Measurements from ENCODE around the gene CD200R1.
"Not testable (repeated sequence)": the region's sequence is repeated elsewhere in the genome, so short reads cannot be mapped to it uniquely, and the experiment has no call there.

Gene CD200R1

DNA sequence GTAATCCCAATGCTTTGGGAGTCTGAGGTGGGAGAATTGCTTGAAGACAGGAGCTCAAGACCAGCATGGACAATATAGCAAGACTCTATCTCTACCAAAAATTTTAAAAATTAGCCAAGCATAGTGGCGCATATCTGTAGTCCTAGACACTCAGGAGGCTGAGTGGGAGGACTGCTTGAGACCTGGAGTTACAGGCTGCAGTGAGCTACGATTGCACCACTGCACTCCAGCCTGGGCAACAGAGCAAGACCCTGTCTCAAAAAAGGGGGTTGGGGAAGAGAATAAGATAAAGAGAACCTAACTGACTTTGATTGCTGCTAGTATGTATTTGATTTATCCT is 755 bp downstream of the CD200R1 start:
- DNase-seq (ENCODE audit: low spot score) = no peak

DNA sequence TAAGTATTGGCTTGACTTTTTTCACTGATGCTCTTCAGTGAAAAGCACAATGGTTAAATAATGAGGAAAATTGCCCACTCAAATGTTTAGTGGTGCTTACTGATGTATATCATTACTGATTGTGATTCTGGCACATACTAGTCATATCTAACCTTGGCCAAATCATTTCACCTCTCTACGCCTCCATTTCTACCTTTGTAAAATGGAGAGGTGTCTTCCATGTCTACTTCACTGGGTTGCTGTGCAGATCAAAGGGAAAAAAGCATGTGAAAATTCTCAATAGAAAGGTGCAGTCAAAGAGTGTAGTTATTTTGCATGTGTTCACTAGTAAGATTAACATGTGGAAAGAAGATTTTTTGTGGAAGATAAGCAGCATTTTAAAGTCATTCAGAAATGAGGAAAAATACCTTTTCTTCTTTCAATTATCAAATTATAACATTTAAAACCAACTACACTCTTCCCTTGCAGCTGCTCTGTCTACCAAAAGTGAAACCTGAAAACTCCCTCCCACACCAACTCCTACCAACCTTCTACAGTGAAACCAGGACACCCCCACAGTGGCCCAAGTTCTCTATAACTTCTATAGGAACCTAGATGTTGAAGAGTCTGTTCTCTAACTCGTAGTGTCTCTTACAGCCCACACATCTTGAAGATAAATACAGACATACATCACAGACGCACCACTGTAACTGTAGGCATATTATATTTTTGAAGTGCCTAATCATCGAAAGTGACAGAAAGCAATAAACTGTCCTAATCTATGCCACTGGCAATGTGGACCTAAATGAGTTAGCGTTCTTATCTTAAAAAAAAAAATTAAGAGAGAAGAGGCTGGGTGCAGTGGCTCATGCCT is 1.4 kb downstream of the CD200R1 start:
- DNase-seq (ENCODE audit: low spot score) = no peak

DNA sequence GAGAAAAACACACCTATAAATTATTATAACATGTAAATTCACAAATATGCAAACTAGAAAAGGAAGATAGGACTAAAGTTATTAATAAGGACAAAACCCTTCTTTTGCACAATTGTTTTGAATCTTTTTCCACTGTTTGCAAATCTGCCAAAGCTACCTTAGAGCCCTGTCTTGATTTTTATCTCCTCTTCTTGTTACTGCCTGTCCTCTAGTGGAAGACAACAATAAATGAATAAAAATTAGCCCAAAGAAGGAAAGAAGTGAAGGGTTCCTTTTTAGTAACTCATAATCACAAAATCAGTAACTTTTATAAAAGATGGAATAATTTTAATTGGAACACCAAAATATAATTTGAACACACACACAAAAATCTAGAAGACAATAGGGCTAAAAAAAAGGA is 2.7 kb downstream of the CD200R1 start:
- DNase-seq (ENCODE audit: low spot score) = no peak

DNA sequence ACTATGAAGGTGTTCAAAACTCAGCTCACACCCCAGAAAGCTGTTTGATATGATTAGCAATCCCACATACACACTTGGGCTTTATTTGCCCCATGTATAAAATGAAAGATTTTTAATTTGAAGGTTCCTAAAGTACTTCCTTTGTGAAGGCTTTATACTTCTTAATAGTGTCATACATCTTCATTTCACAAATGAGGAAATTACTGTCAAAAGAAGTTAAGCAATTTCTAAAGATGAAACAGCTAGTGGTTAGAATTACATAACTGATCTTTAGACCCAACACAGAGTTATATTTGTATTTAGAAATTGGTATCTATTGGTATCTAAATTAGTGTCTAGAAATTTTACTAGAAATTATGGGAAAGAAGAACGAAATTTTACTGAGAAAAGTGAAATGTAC is 7.1 kb downstream of the CD200R1 start:
- DNase-seq (ENCODE audit: low spot score) = no peak

DNA sequence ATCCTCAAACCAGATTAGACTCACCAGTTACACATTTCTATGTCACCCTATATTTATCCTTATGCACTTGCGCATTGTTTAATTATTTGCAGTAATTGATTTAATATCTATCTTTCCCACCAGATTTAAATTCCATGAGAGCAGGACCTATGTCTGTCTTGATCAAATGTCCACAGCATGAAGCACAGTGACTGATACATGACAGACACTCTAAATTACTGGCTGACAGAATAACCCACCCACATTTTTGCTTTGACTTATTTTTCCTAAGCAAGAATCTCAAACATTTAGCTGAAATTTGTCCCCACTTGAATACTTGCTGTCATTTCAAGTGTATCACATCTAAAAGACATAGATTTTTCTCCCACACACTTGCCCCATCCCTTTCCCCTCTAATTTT is 7.5 kb downstream of the CD200R1 start:
- DNase-seq (ENCODE audit: low spot score) = no peak

DNA sequence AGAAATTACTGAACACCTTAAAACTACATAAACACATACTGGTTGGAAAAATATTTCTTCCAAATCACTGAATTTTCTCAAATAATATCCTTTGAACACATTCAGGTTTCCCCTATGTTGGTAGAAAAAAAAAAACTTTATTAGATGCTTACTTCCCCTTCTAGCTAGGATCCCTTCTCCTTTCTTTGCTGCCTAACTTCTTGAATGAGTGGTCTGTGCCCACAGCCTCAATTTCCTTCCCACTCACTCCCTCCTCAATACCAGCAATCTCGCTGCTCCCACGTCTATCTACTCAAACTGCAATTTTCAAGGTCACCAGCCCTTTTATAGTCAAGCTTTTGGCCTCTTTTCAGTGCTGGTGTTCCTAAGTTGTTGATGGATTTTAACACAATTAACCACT is 8.3 kb downstream of the CD200R1 start:
- no peak for DNase-seq (ENCODE audit: low spot score)

DNA sequence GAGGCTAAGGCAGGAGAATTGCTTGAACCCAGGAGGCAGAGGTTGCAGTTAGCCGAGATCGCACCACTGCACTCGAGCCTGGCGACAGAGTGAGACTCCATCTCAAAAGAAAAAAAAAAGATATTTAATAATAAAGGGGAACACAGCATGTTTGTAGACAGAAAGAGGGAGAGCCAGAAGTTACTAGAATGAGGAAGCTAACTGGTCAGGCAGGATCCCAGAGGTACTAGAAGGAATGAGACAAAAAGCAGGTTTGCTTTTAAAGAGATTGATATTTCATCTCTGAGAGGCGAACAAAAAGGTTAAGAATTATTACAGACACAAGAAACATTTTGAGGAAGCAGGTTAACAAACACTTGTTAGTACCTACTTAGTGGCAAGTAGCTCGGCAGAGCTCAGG is 9.2 kb downstream of the CD200R1 start:
- no peak for DNase-seq (ENCODE audit: low spot score)

DNA sequence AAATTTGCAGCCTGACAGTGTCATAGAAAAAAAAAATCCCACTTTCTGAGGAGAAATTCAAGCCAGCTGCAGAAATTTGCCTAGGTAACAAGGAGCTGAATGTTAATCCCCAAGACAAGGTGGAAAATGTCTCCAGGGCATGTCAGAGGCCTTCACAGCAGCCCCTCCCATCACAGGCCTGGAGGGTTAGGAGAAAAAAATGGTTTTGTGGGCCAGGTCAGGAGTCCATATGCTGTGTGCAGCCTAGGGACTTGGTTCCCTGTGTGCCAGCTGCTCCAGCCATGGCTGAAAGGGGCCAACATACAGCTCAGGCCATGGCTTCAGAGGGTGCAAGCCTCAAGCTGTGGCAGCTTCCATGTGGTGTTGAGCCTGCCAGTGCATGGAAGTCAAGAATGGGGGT is 11.2 kb downstream of the CD200R1 start:
- DNase-seq (ENCODE audit: low spot score) = no peak

DNA sequence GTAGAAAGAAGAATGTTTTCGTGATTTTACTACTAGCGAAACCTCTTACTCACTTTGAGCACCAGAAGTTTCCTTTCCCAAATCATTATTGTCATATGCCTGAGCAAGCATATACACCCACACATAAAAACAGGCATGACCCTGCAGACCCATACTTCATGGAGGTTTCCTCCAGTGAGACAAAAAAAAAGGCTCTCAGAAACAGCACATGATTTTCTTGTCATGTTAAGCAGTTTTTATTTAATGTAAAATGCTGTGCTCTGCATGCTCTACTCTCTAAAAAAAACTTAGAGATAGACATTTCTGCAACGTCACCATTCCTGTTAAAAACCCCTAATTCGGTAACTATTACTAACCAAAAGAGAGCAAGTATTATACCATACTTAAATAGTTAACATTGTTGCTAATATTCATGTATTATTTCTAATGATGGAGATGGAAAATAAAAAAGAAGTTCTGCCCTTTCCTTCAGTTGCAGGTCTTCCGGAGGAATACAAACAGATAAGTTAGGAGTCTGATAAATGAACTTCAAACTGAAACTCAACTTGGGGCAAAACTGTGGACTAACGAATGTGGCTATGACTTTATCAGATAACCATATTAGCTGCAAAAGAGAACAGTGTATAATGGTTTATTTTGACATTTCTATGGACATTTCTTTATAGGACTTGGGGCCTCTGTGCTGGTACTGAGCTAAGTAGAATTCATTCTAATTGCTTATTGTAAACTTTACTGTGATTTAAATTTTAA is 15.9 kb downstream of the CD200R1 start:
- no peak for DNase-seq (ENCODE audit: low spot score)

DNA sequence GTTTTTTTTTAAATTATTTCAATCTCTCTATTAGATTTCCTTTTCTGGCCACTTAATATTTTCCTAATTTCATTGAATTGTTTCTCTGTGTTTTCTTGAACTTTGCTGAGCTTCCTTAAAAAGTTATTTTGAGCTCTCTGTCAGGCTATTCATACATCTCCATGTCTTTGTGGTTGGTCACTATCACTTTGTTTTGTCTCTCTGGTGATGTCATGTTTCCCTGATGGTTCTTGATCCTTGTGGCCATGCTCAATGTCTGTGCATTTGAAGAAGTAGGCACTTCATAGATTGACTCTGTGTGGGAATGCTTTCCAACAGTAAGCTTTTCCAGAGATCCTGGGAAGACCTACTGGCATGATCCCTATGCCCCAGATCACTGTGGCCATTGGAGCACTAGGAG is 18.6 kb downstream of the CD200R1 start:
- DNase-seq (ENCODE audit: low spot score) = no peak

DNA sequence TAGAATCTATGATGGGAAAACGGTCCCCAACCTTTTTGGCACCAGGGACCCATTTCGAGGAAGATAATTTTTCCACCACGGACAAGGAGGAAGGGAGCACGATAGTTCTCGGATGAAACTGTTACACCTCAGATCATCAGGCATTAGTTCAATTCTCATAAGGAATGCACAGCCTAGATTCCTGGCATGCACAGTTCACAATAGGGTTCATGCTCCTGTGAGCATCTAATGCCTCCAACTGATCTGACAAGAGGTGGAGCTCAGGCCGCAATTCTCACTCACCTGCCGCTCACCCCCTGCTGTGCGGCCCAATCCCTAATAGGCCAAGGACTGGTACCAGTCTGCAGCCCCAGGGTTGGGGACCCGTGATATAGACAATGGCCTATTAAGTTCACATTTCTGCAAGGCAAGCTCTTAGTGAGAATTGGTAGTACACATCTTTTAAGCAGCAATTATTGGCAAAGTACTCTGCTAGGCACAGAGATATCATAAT is 26.5 kb downstream of the CD200R1 start:
- no peak for DNase-seq (ENCODE audit: low spot score)

DNA sequence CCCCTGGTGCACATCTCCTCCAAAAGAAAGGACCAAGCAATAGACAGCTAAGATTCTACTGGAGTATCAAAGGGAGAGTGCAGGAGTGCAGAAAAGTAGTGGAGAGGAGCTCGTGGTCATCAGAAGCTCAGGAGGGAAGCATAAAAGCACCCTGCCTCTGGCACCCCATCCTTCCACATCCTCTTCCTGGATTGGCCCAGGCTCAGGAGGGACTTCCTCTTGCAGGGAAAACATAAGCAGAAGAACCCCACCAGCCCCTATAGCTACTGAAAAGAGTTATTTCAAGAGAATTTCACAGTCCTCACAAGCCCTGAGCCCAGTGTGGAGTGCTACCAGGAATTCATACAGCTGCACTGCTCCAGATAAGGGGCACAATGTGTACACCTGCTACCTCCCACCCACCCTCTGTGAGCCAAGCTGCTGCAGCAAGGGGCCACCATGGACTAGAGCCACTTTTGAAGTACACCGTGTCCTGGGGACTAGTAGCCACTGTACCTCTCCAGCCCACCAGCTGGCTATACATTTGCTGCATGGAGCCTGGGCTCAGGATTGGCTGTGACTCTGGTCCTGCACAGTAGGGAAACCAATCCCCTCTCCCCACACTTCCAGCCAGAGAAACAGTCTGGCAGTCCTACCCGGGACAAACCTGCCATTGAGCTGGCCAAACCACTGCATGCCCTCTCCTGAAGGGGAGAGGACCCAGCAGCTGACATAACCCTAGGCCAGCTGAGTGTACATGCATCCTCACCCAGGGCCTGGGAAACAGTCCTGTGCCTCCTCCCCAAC is 43.0 kb downstream of the CD200R1 start:
- no peak for DNase-seq (ENCODE audit: low spot score)

DNA sequence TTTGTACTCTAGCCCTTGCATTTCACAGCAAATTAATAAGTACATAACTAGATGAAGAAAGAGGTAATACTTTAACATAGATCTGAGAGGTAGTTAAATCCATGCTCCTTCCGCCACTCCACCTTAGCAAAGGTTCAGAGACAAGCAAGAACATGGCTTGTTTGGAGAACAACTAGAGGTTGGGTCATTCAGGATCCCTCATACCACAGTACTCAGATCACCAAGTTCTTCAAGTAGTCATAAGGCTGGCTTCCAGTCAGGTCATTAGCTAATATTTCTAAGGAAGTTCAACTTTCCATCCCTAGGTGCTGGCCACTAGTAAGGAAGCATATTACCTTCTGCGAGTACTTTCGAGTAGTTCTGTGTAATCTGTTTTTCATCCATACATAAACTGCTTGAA is 44.1 kb downstream of the CD200R1 start:
- DNase-seq (ENCODE audit: low spot score) = no peak

DNA sequence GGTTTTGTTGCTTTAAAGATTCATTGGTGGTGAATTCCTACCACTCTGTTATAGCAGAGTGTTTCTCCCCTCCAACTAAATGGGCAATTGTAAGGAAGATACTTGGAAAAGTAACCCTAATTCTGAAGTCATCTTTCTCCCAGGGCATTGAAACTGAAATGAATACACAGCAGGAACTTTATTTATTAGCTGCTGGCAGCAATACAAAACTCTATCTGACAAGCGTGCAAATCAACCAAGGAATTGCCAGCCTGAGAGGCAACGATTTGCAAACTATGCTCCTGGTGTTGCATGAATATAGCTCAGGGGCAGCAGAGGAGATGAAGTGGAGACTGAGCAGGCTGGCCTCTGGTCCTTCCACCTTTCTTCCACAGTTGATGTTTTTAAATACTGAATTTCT is 48.9 kb downstream of the CD200R1 start:
- DNase-seq (ENCODE audit: low spot score) = no peak

DNA sequence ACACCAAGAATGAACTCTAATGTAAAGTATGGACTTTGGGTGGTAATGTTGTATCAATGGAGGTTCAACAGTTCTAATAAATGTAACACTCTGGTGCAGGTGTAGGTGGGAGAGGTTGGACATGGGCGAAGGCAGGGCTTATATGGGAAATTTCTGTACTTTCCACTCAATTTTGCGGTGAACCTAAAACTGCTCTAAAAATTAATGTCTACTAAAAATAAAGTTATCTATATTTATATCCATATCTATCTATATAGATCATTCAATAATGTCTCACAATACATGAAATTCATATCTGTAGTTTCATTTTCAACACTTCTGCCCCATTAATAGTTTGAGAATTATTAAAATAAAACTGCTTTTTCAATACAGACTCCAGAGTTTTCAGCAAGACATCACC is 49.3 kb downstream of the CD200R1 start:
- DNase-seq (ENCODE audit: low spot score) = no peak

DNA sequence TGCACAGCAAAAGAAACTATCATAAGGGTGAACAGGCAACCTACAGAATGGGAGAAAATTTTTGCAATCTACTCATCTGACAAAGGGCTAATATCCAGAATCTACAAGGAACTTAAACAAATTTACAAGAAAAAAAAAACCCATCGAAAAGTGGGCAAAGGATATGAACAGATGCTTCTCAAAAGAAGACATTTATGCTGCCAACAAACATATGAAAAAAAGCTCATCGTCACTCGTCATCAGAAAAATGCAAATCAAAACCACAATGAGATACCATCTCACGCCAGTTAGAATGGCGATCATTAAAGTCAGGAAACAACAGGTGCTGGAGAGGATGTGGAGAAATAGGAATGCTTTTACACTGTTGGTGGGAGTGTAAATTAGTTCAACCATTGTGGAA is 55.4 kb downstream of the CD200R1 start:
- DNase-seq (ENCODE audit: low spot score) = not testable (repeated sequence)

DNA sequence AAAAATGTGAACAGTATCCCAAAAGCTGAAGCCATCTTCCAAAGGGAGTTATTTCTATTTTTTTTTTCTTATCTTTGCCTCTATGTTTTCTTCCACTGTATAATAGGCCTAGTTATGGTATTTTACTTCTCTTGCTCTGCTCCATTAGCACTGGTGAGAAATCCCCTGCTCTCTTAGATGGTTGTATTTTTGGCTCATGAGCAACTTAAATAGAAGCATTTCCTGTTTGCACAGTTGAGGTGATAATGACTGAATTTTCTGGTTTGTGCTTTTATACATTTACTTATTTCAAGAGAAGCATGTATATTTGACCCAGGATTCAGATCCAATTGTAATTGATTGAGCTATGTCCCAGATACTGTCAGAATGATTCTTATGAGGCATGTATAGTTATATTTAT is 66.7 kb downstream of the CD200R1 start:
- DNase-seq (ENCODE audit: low spot score) = no peak

DNA sequence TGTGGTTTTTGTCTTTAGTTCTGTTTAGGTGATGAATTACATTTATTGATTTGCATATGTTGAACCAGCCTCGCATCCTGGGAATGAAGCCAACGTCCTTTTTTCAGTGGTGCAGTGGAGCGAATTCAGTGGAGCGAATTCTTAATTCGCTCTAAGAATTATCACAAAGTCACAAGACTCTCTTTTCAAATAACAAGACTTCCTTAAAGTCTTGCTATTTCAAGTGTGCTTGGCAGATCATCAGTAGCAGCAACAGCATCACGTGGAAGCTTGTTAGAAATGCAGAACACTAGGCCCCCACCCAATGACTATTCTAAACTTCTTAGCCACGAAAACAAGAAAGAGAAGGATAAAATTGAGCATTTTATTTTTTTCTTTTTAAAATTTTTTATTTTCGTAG is 70.1 kb downstream of the CD200R1 start:
- DNase-seq (ENCODE audit: low spot score) = no peak

DNA sequence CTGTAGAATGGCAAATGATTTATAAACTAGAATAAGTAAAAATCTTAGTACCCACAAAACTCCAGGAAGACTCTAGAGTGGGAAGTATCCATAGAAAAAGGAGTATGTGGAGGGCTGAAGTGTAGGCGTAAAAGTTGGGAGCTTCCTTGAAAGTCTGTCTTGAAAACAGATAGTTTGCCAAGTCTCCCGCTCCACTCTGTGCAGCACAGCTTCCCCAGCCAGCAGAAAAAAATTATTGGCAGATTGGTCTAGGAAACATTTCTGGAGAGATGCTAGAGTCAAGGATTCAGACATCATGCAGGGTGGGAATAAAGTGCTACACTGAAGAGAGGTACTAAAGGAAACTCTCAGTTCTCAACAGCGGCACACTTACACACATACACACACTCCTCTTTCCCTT is 74.8 kb downstream of the CD200R1 start:
- no peak for DNase-seq (ENCODE audit: low spot score)

DNA sequence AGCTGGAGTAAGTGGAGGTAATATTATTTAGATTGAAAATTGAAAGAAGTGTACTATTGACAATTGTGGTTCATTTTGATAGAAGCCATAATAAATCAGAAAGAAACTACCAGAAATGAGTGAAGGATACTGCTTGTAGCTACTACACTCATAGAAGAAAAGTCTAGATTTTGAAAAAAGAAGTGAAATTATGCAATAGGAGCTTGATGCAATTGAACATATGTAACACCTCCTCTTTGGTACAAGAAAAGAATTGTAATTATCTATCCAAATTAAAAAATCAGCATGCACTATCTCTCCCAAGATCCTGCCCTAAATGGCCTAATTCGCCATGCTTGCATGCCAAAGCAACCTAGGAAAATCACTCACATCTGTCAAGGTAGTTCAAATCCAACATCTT is 77.1 kb downstream of the CD200R1 start:
- no peak for DNase-seq (ENCODE audit: low spot score)

DNA sequence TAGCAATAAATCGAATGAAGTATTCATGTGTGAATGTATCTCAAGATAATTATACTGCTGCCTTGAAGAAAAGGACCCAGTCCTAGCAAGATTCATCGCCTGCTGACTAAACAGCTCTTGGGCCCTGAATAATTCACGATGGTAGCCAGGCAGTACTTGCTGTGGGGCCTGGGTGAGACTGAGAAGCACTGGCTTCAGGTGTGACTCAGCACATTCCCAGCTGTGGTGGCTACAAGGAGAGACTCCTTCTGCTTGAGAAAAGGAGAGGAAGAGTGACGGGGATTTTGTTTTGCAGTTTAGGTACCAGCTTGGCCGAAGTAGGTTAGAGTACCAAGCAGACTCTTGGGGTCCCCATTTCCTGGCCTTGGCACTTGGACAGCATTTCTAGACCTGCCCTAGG is 80.6 kb downstream of the CD200R1 start:
- DNase-seq (ENCODE audit: low spot score) = no peak

DNA sequence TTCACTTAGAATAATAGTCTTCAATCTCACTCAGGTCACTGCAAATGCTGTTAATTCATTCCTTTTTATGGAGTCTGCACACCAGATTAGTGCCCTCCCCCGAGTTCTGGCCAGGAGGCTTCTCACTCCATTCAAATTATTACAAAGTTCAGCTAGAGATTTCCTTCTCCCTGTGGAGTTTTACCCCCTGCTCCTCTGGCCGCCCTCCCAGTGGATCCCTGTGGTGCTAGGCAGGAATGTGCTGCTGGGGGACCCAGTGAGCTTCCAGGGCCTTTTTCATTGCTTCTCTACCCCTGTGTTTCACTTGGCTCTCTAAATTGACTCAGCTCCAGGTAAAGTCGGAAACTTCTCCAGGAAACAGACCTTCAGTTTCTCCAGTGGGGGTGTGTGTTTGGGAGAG is 85.5 kb downstream of the CD200R1 start:
- no peak for DNase-seq (ENCODE audit: low spot score)

Data from GM03348 (cell line).